H54 (cell line): ENCODE measurements around the gene AIRE.

Experiments used
- DNase-seq: peaks from one replicate; pipeline ENCODE4 v3.0.0; 2011; ENCODE audit warnings: low spot score, mixed read lengths; ENCODE audit not compliant: insufficient read length
- FAIRE-seq: peaks from 3 replicates; lab custom pipeline; 2011; peaks lifted over from hg19 to GRCh38; lab: Jason Lieb, UNC
- POLR2A ChIP-seq: IDR thresholded peaks from 2 replicates; pipeline ENCODE4 v1.6.1; 2011; ENCODE audit warnings: low read depth, mild to moderate bottlenecking, low read length

Gene AIRE

GRCh38 chr21:44324106-44324853 is 38.6 kb downstream of the AIRE start:
- DNase-seq, result no peak
- FAIRE-seq, result no peak
- no peak for TF ChIP-seq POLR2A

- no peak for DNase-seq
- no peak for TF ChIP-seq POLR2A
- no peak for FAIRE-seq
These were observed 39.1 kb downstream of the AIRE start for GRCh38 chr21:44324854-44325107.

GRCh38 chr21:44325386-44326271 is 40.0 kb downstream of the AIRE start:
- no peak for FAIRE-seq
- no peak for DNase-seq
- no peak for TF ChIP-seq POLR2A

- DNase-seq (no peak), FAIRE-seq (no peak)
- TF ChIP-seq POLR2A, result no peak
These were observed 40.6 kb downstream of the AIRE start for GRCh38 chr21:44326272-44326647.

- TF ChIP-seq POLR2A, result no peak
- FAIRE-seq, result no peak
These were observed 41.3 kb downstream of the AIRE start for GRCh38 chr21:44326716-44327602.

GRCh38 chr21:44327603-44327974 is 41.9 kb downstream of the AIRE start:
- no peak for TF ChIP-seq POLR2A
- DNase-seq, result no peak
- FAIRE-seq, result no peak

More at GRCh38 chr21:44326716-44327602, 41.3 kb downstream of the AIRE start:
- no peak for DNase-seq

GRCh38 chr21:44328242-44328895 is 42.7 kb downstream of the AIRE start:
- no peak for TF ChIP-seq POLR2A
- DNase-seq, result no peak
- no peak for FAIRE-seq

GRCh38 chr21:44329086-44329889 is 43.6 kb downstream of the AIRE start:
- FAIRE-seq (no peak), DNase-seq (no peak)
- TF ChIP-seq POLR2A, result no peak

- no peak for DNase-seq
- no peak for TF ChIP-seq POLR2A
- no peak for FAIRE-seq
These were observed 44.5 kb downstream of the AIRE start for GRCh38 chr21:44329971-44330681.

GRCh38 chr21:44330698-44331097 is 45.0 kb downstream of the AIRE start:
- DNase-seq, result no peak
- FAIRE-seq, result no peak
- no peak for TF ChIP-seq POLR2A

- no peak for TF ChIP-seq POLR2A
- no peak for FAIRE-seq
- no peak for DNase-seq
These were observed 45.5 kb downstream of the AIRE start for GRCh38 chr21:44331209-44331608.

- TF ChIP-seq POLR2A, result no peak
- no peak for FAIRE-seq
- DNase-seq, result no peak
These were observed 46.1 kb downstream of the AIRE start for GRCh38 chr21:44331650-44332307.
